Stimulated activated CD8-positive, alpha-beta memory T cell treated with anti-CD3 and anti-CD28 coated beads, Interleukin-2, amount 100 ng/mL, for 1 hour (primary cell): ENCODE results near the gene CD5L.

Source experiments
- DNase-seq, 2 donors: peaks; one replicate each; pipeline ENCODE4 v3.0.0-alpha.2; 2020; ENCODE audit warnings: low read depth in 2 of 2

The CD5L gene

DNA sequence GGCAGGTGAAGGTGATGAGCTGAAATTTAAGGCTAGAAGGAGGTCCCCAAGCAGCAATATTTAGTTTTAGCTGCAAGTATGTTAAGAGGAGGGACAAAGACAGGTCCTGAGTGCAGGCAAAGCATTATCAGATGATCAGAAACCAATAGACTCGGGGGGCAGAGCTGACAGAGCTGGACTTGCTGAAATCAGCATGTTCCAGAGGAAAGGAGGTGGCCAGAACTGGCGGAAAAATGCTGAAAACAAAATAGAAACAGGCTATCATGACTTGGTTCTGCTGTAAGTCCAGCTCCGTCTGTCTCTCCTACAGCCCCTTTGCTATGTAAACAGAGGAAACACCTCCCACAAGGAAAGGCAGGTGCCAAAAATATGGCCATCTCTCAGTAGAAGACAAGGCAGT is at the start of gene CD5L:
Gene CD5L, minus strand, starts transcription at position 101 of the 400 bp plus-strand sequence. CDS start 107 bp downstream, outside the sequence.
- DNase-seq, result no peak

DNA sequence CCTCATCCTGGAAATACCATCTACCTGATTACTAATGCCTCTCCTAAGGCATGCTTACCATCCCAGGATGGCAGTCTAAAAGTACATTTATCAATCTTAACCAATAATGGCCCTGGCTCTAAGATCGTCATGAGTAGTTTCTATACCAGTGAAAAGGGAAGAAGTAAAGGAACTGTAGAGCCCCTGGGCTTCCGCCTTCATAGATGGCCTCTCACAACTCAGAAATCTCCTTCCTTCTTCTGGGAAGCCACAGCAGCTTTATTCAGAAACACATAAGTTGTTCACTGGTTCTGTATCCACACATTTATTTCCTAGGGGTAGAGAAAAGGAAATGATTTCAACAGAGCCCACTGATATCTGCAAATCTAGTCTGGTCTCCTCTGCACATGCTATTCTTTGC is 41.0 kb upstream of the CD5L start:
- no peak for DNase-seq

DNA sequence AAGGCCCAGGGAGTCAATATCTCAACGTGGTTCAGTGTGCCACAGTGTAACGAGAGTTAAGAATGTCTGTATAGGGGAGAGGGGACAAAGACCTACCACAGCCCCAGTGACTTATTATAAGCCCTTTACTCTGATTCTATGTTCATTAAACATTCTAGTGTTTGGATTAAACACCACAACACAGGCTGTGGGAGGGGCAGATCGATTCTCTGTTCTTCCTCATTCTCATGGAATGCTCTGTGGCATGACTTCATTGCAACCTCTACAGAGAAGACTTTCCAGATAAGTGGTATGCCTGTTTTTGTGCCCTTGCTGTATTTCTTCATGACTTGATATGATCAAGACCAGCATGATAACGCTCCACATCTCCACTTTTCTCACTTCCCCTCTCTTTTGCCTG is 39.0 kb upstream of the CD5L start:
- no peak for DNase-seq

DNA sequence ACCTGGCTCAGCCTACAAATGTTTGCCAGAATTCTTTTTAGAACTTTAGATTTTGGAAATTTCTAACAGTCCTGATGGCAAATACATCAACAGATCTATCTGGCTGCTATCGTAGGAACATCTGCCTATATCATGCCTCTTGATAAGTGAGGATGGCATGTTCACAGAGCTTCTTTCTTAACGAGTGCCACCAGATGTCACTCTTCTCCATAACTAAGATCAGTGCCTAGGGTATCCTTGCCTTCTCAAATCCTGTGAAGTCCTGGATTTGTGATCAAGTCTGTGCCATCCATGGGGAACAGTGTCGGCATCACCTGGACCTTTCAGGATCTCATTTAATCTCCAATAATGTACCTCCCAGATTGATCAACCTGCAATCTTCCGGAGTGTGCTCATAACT is 36.5 kb upstream of the CD5L start:
- DNase-seq, result no peak

DNA sequence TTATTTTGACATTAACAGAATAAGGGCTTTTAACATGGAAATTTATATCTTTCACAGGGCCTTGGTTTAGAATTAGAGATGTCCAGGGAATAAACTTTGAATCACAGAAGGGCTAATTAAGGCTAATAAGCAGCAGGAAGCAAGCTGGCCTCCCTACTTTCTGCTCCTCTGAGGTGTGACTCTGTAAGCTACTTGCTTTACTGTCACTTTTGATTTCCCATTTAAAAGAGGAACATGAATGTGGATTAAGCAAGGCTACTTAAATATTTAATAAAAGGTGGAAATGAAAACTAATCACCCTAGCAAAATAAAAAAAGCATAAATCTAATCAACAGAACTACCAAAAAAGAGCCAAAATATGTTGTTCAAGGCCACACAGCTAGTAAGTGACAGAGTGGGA is 28.9 kb upstream of the CD5L start:
- no peak for DNase-seq

DNA sequence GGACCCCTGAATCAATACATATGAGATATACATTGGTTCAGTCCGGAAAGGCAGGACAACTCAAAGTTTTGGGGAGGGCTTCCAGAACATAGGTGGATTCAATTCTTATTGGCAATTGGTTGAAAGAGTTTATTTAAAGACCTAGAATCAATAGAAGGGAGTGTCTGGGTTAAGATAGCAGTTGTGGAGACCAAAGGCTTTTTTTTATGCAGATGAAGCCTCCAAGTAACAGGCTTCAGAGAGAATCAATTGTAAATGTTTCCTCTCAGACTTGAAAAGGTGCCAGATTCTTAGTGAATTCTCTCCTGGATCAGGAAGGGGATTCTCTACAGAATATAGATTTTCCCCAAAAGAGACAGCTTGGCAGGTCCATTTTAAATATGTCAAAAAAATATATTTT is 27.0 kb upstream of the CD5L start:
- DNase-seq, result no peak

DNA sequence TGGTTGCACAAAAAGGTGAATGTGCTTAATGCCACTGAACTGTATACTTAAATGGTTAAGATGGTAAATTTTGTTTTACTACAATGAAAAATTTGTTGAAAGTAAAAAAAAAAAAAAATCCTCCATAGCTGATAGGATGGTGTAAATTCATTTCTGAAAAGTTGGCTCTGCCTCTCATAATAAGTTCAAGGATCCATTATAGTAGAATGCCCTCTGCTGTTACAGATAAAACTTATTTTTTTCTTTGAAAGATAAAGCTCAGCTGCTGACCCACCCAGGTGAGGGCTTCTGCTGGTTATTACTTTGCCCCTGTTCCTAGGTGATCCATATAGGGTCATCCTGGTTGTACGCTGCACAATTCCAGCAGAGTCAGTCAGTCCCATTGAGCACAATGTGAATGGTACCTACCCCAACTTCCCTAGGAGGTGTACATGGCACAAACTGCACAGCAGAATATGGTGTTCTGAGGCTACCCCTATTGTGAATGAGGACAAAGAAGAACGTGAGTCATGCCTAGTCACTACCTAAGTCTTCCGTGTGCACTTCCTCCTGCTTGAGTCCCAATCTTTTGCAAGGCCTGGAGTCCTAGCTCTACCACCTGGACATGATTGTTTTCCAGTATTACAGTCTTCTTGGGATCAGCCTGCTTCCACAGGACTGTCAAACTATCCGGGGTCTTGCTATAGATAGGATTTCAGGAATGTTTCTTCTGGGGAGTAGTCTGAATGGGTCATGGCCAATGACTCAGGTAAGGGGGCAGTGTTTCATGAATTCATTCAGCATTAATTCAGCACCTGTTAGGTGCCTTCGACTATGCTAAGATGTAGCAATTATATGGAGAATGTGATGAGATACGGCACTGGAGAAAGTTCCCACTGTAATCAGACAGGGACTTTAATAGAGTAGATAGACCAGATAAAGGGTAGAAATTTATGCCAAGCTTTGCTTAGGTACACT is 20.8 kb upstream of the CD5L start:
- DNase-seq, result no peak

DNA sequence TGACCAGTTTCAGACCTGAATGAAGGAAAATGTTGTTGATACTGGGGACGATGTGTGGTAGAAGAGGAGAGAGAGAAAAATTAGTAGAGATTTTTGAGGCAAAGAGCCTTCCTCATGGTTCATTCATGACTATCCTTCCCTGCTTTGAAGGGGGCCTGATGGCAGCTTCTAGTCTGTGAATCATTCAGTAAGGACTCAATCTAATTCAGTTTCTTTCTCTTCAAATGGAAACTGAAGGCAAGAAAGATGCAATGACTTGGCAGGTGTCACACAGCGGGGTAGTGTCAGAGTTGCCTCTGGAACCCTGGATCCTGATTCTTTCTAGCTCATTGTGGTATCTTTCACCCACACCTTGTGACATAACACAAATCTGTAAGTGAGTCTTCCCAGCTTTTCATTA is 14.9 kb upstream of the CD5L start:
- no peak for DNase-seq

DNA sequence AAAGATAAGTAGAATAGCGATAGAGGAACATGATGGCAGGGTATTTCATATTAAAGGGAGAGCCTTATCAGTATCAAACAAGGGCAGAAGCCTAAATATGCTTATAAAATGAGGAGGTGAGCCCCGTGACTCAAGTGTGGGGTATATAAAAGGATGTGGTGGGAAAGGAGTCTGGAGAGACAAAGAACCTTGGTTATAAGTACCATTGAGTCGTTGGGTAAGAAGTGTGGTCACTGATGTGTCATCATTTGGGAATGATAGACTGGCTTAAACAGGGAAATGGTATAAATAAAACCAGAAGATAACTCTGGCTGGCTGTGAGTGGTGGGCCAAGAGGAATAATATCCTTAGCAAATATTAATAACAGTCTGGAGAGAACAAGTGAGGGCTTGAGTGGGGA is 10.9 kb upstream of the CD5L start:
- no peak for DNase-seq

DNA sequence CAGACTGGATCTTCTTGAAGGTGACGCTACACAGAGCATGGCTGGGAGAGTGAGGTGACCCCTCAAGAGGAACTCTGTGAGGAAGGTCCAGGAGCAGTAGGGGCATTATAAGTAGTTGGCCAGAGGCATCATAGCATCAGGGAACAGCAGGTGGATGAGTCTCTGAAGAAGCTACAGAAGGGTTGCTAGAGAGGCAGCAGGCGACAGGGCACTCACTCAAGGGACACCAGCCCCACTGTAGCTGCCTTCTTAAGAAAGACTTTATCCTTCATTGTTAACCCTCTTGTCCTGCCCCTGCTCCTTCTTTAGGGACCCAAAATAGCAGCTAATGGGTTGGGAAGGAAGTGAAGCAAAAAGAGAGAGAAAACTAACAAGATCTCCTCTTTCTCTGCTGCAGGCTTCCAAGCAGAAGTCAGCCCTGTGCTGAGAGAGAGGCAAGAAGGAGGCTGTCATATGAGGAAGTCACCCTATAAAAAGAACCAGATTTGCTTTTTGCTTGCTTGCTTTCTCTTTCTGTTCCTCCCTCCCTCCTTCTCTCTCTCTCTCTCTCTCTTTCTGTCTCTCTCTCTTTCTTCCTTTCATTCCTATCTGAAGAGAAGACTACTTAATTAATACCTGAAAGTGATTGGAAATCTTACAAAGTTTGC is 7.7 kb upstream of the CD5L start:
- DNase-seq, result no peak

DNA sequence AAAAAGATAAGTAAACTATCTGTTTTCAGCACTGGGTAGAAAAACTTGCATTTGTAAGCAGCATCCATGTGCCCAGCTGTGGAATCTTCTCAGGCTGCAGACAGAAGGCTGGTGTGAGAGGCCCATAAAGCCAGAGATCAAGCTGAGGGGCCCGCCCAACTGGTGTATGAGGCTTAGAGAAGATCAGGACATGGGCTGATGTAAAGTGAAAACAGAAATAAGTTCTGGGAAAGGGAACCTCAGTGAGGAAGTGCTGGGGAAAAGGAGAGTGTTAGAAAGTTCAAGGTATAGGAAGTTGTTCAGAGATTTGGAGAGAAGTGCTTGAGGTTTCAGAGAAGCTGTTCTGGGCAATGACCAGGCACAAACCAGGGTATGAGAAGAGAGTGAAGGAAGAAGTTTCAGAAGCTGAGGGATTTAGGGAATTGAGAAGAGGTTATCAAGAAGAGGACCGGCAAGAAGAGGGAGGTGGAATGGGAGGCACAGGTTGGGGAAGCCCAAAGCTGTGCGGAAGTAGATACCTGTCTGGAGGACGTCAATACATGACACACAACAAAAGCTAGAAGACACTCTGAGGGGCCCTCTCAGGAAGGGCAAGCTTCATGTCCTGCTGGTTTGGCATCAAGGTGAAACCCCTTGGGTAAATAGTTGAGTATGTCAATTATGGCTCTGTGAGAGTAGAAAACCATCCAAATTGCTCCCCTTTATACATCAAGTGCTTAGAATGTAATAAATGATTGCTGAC is 2.7 kb upstream of the CD5L start:
- no peak for DNase-seq

DNA sequence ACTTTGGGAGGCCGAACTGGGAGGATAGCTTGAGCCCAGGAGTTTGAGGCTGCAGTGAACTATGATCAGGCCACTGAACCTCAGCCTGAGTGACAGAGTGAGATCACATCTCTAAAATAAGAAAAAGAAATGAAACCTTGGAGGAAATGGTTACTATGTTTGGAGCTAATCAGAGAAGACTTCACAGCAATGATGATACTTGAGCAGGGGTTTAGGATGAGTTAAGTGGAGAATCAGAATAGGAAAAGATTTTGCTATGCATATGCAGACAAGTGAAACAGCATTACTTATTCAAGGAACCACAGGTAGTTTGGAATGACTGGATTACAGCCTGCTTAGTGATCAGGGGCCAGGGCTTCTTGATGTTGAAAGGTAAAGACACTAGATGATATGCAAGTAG is 1.3 kb upstream of the CD5L start:
- no peak for DNase-seq

DNA sequence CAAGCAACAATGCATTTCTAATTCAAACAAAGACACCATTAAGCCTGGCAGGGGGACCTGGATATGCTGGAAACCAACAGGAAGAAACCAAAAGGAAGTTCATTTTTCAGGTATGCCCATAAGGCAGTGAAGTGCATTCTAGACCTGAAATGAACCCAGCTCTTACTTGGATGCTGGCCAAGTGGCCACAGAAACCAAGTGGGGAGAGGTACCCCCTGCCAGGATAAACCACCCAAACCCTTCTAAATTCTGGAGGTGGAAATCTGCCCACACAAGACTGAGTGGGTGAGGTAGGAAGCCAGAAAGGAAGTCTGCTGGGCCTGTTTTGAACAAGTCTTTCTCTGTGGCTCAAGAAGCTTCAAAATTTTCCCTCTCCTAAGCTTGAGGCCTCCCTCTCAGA is 2.6 kb downstream of the CD5L start:
- DNase-seq, result no peak

DNA sequence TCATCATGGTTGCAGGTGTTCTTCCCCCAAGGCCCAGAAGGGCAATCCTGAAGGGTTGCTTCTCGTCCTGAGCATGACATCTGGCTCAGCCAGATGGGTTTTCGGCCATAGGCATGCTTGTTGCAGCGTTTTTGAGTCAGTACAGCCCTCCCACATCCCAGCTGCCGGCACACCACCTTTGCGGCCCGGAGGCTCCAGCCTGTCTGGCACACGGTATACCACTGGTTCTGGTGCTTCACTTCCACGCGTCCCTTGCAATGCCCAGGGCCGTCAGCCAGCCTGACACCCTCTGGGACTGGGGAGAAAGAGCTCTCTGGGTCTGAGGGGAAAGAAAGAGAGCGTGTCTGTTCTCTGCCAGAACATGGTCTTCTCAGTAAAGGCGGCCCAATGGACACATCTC is 7.2 kb downstream of the CD5L start:
- DNase-seq, result no peak

DNA sequence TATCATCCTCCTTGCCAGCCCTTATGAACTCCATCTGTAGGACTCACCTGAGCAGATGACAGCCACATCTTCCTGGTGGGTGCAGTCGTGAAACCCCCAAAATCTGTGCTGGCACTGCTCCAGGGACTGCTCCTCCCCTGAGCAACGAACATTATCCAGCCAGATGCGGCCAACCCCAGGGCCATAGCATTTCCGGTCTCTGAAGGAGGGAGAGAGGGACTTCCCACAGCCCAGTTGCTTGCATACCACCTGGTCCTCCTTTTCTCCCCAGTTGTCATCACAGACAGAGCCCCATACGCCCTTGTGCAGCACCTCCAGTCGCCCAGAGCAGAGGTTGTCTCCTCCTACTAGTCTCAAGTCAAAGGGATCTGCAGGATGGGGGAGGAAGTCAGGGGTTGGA is 8.5 kb downstream of the CD5L start:
- no peak for DNase-seq

DNA sequence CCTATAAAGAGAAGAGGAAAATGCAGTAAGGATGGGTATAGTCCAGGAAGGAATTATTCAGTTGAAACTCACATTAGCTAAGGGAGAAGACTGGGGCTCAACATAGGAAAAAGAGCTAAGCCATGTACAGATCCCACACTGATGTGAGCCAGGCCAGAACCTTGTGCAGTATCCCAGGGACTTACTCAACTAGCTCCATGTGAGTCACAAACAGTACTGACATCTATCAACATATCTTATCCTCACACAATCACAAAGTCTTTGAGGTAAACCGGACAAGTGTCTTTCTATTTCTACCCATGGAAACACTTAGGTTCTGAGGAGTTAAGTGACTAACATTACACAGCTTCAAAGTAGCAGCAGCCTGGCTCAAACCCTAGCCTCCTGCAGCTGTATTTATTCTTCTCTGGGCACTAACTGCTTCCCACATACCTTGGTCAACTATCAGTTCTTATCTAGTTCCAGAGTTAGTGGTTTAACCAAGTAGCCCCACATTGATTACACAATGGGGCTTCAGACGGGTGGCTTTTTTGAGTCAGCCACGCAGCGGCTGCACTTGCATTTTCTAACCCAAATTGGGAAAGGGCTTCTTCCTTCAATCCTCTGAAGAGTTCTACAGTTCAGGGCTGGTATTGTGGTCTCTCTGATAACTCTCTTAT is 9.5 kb downstream of the CD5L start:
- no peak for DNase-seq

DNA sequence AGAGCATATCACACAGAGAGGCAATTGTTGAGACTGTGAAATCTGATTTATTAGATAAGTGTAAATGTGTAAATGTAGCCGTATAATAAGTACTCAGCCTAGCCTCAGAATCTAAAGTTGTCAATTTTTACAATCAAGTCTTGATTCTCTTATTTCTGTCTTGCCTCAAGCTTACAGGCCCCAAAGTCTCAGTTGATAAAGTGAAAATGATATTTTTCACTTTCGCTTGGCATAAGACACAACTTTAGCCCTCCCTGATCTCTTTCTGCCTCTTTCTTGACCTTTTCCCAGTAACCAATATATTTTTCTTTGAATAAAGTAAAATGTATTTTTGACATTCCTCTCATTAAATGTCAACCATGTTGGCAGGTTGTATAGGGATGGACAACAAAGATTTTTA is 10.7 kb downstream of the CD5L start:
- DNase-seq, result no peak

DNA sequence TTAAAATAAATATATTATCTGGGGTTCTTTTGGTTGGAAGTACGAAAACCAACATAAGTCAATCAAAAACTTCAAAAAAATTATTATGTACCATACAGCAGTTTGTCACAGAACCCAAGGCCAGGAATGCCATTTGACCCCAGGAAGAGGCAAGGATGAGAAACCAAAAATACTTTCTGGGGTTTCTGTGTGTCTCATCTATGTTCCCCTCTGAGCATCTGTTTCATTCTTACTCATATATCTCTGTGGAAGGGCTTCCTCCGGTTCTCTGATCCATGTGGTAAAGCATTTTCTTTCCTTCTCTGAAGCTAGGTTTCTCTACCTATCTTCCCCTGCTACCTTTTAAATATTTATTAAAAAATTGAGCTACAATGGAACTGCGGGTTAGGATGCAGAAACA is 11.9 kb downstream of the CD5L start:
- no peak for DNase-seq

DNA sequence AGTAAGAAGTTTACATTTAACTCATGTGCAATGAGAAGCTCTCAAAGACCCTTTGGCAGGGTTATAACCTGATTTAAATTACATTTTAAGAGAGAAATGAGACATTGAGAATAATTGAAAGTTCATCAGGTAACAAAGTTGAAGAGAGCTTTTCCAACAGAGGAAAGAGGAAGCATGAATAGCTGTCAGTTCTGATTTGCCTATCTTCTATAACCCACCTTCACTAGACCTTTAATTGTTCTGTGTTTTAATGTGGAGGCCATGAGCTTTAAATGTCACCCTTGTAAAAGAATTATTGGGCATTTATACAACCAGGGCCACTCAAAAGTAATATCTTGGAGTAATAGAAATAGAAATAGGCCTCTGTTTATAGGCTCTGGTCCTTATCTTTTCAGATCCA is 12.4 kb downstream of the CD5L start:
- DNase-seq, result no peak

DNA sequence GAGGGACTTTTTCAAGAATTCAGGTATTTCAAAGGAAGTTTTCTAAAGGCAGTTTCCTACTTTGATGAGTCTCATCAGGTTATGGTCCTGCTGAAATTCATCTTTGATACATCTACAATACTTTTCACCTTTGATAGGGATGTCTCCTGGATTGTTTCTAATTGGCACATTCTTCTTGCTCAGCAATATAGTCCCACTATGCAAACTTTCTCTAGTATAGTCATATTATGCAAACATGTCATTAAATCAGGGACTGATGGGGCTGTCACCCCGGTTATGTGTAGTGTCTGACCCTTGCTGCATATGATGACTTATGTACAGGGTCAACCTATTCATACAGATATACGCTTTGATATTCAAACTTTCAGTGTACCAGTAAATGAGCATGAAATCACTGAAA is 21.3 kb downstream of the CD5L start:
- no peak for DNase-seq

DNA sequence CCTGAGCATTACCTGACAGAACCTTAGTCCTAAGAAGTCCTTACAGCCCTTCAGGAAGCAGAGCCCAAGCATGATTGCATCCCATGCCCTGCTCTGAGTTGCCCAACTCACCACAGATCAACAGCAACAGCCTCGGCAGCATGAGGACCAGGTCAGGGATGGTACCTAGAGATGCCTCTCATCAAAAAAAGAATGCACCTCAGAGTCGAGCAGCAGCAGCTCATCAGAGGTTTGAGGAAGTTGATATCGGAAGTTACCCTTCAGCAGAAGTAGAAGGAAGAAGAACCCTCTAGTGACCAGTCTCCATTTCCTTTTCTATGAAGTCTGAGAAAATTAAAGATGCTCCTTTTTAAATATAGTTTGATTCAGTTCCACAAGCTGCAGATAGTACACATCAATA is 21.7 kb downstream of the CD5L start, which contains the start of gene FCRL1:
Gene FCRL1, minus strand, starts transcription at position 225 of the 400 bp plus-strand sequence. Its CDS starts 83 bp downstream, at position 142.
- DNase-seq, result no peak

DNA sequence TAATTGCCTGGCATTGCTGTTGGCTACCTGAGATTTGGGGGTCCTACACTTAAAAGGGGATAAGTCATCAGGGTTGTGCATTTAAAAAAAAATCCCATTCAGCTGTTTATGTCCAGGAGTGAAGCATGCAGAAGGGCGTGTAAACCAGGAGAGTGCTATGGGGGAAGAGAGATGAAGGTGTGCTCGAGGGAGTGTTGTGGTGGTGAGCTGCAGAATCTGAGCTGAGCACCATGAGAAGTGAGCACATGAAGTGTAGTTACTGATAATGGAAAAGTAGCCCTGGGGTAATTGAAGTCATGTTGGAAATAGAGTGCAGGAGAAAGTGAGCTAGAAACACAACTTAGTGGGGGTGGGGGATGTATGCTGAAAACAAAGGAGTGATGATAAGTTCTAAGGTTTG is 22.4 kb downstream of the CD5L start:
- no peak for DNase-seq
